Stimulated activated CD4-positive, alpha-beta T cell treated with anti-CD3 and anti-CD28 coated beads, Interleukin-15, amount 100 ng/mL, for 48 hours (primary cell): ENCODE results near the gene NHSL1.

Source experiments
- DNase-seq, 2 donors: peaks; one replicate each; pipeline ENCODE4 v3.0.0-alpha.2; 2020; ENCODE audit warnings: low read depth in 2 of 2

The NHSL1 gene

GRCh38 chr6:138499303-138500018, at the start of gene NHSL1:
Gene NHSL1 (minus strand): TSS chr6:138499494. CDS start chr6:138499290, 204 bp downstream.
- DNase-seq: no peak

- no peak for DNase-seq
Observed at GRCh38 chr6:138546733-138547185, 47.5 kb upstream of the NHSL1 start.

- no peak for DNase-seq
Observed at GRCh38 chr6:138545621-138545980, 46.3 kb upstream of the NHSL1 start.

GRCh38 chr6:138544501-138544900, 45.2 kb upstream of the NHSL1 start:
- no peak for DNase-seq

- no peak for DNase-seq
Observed at GRCh38 chr6:138543657-138544056, 44.4 kb upstream of the NHSL1 start.

GRCh38 chr6:138541823-138542481, 42.7 kb upstream of the NHSL1 start:
- no peak for DNase-seq

GRCh38 chr6:138540468-138540867, 41.2 kb upstream of the NHSL1 start:
- DNase-seq: no peak

GRCh38 chr6:138539876-138540275, 40.6 kb upstream of the NHSL1 start:
- DNase-seq: no peak

- no peak for DNase-seq
Observed at GRCh38 chr6:138538390-138539031, 39.2 kb upstream of the NHSL1 start.

- no peak for DNase-seq
Observed at GRCh38 chr6:138537106-138537505, 37.8 kb upstream of the NHSL1 start.

GRCh38 chr6:138535728-138536455, 36.6 kb upstream of the NHSL1 start:
- no peak for DNase-seq

GRCh38 chr6:138533667-138534066, 34.4 kb upstream of the NHSL1 start:
- DNase-seq: no peak

GRCh38 chr6:138531387-138531786, 32.1 kb upstream of the NHSL1 start:
- DNase-seq: no peak

GRCh38 chr6:138529478-138529877, 30.2 kb upstream of the NHSL1 start:
- DNase-seq: no peak

GRCh38 chr6:138528956-138529355, 29.7 kb upstream of the NHSL1 start:
- DNase-seq: no peak

- DNase-seq: no peak
Observed at GRCh38 chr6:138528137-138528536, 28.8 kb upstream of the NHSL1 start.

- no peak for DNase-seq
Observed at GRCh38 chr6:138527411-138528088, 28.3 kb upstream of the NHSL1 start.

- DNase-seq: no peak
Observed at GRCh38 chr6:138526822-138527235, 27.5 kb upstream of the NHSL1 start.

GRCh38 chr6:138525355-138525754, 26.1 kb upstream of the NHSL1 start:
- DNase-seq: no peak

GRCh38 chr6:138524526-138524925, 25.2 kb upstream of the NHSL1 start:
- no peak for DNase-seq

- no peak for DNase-seq
Observed at GRCh38 chr6:138523347-138524210, 24.3 kb upstream of the NHSL1 start.
